HFFc6 (cell line): ENCODE measurements around the gene ACOXL. TPM values are rescaled to one million over a fixed set of nuclear protein-coding genes. Genes with fewer than 3 reads are reported as not detected.

Experiments
- DNase-seq: peaks from one replicate; pipeline ENCODE4 v3.0.0-alpha.2; 2018
- H3K27ac Mint-ChIP-seq: 2 replicates; pipeline ENCODE4 v1.8.0; 2020; ENCODE audit warnings: mild to moderate bottlenecking, mixed read lengths
- H3K27me3 Mint-ChIP-seq: 2 replicates; pipeline ENCODE4 v1.8.0; 2021; ENCODE audit warnings: mild to moderate bottlenecking, moderate library complexity, mixed read lengths; ENCODE audit not compliant: insufficient read depth
- H3K36me3 Mint-ChIP-seq: 2 replicates; pipeline ENCODE4 v1.8.0; 2021; ENCODE audit warnings: low read depth, mixed read lengths
- H3K4me1 Mint-ChIP-seq: 2 replicates; pipeline ENCODE4 v1.8.0; 2020; ENCODE audit warnings: low read depth, mixed read lengths
- H3K4me3 Mint-ChIP-seq: 2 replicates; pipeline ENCODE4 v1.8.0; 2020; ENCODE audit warnings: mild to moderate bottlenecking, moderate library complexity, mixed read lengths
- H3K9me3 Mint-ChIP-seq: 2 replicates; pipeline ENCODE4 v1.8.0; 2020; ENCODE audit warnings: mild to moderate bottlenecking, mixed read lengths
- total RNA-seq, 6 experiments: library from RNA; stranded (reverse); fragmentation: NEBNext Ultra II Directional; extraction: Animal tissue kit (Norgen Biotek cat#: 25700); gene quantifications; 2 replicates in 1 of 6; 3 replicates in 5 of 6; pipeline ENCODE4 v1.2.3, GENCODE V29; 2021
- TF ChIP-seq, protein P1 (sequence below): fragments of 200-600 bp; sonication (generic); IDR thresholded peaks from 2 replicates; pipeline ENCODE4 v1.5.0; 2021; ENCODE audit warnings: antibody characterized with exemption, mild to moderate bottlenecking

ACOXL gene
- total RNA-seq, 6 experiments from 2014 or later: not detected

DNA sequence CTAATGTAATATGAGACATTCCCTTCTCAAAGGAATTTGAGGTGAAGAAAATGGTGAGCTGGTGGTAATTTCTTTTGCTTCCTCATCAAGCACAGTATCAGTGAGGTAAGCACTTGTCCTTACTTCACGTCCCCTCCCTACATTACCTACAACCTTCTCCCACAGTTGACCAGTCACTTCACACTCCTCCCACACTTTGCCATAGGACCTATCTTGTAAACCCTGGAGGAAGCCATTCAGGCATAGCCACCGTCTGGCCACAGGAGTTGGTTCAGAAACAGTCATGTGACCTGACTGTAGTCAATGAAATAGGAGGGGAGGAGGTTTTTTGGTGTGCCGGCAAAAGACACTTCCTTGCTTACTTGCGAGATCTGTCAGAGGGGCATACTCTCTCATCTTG is 12.1 kb downstream of the ACOXL start:
- no peak for DNase-seq
- Mint-ChIP-seq H3K27me3 (peaks cover 62% of the 10 kb centered on the region), H3K4me3 (no peak overlapping the region), H3K9me3 (no peaks in the 10 kb centered on the region), H3K4me1 (peaks cover 8% of the 10 kb centered on the region; the same call in 1 of the 2 replicates), H3K27ac (no peak overlapping the region), H3K36me3 (no peaks in the 10 kb centered on the region)
- TF ChIP-seq, protein P1, sequence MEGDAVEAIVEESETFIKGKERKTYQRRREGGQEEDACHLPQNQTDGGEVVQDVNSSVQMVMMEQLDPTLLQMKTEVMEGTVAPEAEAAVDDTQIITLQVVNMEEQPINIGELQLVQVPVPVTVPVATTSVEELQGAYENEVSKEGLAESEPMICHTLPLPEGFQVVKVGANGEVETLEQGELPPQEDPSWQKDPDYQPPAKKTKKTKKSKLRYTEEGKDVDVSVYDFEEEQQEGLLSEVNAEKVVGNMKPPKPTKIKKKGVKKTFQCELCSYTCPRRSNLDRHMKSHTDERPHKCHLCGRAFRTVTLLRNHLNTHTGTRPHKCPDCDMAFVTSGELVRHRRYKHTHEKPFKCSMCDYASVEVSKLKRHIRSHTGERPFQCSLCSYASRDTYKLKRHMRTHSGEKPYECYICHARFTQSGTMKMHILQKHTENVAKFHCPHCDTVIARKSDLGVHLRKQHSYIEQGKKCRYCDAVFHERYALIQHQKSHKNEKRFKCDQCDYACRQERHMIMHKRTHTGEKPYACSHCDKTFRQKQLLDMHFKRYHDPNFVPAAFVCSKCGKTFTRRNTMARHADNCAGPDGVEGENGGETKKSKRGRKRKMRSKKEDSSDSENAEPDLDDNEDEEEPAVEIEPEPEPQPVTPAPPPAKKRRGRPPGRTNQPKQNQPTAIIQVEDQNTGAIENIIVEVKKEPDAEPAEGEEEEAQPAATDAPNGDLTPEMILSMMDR: no peak

DNA sequence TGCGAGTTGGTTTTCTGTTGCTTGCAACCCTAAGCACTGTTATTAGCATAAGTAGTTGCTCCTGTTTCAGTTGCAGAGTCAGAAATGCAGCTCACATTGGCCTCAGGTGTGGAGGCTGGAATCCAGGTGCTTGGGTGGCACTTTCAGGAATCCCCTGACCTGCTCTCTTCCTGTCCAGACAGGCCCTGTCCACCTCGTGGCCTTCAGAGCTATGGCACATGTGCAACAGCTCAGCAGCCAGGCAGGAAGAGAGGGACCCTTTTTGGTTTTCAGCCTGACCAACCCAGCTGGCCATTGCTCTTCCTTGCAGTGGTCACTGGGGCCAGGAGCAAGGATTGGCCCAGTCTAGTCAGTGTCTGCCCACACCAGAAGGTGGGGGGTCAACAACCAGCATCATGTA is 12.7 kb downstream of the ACOXL start:
- peaks cover 8% of the 10 kb centered on the region; the same call in 1 of the 2 replicates for H3K4me1 Mint-ChIP-seq
- H3K27me3 Mint-ChIP-seq: peaks cover 66% of the 10 kb centered on the region
- no peak overlapping the region for H3K4me3 Mint-ChIP-seq
- no peaks in the 10 kb centered on the region for H3K36me3 Mint-ChIP-seq
- TF ChIP-seq, protein P1: no peak
- no peak for DNase-seq
- H3K9me3 Mint-ChIP-seq: no peaks in the 10 kb centered on the region
- H3K27ac Mint-ChIP-seq: no peak overlapping the region

DNA sequence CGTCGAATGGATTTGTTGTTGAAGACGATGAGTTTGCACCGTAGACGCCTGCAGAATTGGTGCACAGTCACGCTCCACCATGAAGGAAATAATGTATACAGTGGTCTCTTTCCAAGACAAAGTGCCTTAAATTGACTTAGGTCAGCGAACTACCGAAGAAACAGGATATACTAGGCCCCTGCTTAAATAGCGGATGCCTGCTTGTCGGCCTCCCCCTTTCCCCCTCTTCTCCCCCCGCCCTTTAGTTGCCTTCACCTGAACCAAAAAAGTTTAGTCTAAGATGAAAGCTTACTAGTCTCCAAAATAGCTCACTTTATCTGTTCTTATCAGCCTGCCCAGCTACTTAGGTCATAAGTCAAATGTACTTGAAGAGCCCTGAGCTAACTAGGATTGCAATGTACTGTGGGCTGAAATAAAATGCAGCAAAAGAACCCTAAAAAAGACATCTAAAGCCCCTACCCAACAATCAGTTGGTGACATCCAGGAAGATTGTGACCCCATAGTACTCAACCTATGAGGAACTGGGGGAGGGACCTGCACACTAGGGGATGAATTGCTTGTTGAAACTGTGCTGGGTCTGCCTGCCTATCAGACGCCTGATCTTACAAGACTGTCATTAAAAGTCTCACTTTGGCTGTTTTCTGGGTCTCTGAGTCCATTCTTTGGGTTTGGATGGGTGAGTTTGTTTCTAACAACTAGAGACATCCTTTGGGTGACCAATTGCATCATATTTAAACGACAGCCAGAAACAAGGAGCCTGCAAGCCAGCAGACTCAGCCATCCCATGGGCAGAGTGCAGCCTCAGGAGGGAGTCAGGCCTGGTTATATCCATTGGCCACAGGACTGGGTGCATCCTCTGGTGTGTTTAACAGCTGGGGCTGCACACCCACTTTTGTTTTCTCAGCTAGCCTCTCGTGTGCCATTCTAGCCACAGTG is 14.5 kb downstream of the ACOXL start:
- Mint-ChIP-seq H3K4me3 (no peak overlapping the region), H3K27me3 (peaks cover 62% of the 10 kb centered on the region), H3K36me3 (no peaks in the 10 kb centered on the region), H3K9me3 (no peaks in the 10 kb centered on the region), H3K27ac (no peak overlapping the region), H3K4me1 (no peaks in the 10 kb centered on the region)
- TF ChIP-seq, protein P1: no peak
- DNase-seq: no peak

DNA sequence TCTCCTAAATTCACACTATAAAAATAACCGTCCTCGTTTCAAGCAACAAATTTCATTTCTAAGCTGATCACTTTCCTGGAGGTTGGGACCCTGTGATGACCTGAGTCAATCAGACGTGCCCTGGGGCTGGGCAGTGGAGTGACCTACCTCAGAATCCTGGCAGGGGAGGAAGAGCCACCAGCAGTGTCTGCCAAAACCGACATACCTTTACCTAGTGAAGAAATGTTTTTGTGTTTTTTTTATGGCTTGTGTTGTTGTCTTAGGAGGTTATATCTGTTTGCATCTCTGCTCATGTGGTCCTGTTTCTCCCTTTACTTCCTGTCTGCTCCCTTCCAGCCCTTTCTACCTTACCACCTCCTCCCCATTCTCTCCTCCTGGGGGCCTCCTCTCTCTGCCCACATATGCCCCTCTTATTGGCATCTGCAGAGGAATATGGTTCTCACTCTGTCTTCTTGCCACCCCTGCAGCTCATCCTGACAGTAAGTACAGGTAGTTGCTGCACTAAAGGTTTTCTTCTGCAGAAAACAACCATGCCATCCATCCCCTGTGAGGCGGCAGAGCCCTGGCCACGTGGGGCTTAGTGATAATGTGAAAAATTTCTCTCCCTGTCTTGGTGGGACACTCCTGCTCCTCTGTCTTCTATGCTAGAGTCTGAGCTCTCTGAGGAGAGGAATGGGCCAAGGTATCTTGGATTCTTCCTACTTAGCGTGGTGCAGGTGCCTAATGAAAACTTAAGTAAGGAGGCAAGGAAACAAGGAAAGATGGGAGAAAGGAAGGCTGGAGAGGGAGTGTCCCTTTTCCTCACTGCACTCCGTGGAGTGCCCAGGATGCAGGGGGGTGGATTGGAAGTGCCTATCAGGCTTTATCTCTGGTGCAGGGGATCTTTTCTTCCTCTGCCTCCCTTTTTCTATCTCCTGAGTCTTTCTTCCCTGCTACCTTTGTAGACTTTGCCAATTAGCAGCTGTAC is 15.4 kb downstream of the ACOXL start:
- no peaks in the 10 kb centered on the region for H3K4me1 Mint-ChIP-seq
- no peak for DNase-seq
- H3K4me3 Mint-ChIP-seq: no peak overlapping the region
- H3K27ac Mint-ChIP-seq: no peak overlapping the region
- TF ChIP-seq, protein P1: no peak
- peaks cover 57% of the 10 kb centered on the region for H3K27me3 Mint-ChIP-seq
- H3K36me3 Mint-ChIP-seq: no peaks in the 10 kb centered on the region
- H3K9me3 Mint-ChIP-seq: no peaks in the 10 kb centered on the region

DNA sequence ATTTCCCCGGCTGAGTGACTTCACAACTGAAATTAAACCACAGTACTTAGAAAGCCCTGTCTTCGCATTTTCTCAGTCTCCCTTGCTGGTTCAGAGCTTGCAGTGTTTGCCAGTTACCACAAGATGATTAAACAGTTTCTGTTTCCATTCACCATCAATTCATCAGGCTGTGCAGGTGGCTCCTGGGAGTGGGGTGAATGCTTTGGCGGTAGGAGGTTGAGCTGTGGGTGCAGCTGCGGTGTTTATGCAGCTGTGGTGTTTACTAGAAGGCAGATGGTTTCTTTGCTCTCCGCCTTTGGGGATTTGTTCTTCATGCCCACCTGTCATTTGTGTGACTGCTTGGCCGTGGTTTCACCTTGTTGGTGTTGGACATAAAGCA is 16.1 kb downstream of the ACOXL start:
- H3K27ac Mint-ChIP-seq: no peak overlapping the region
- no peaks in the 10 kb centered on the region for H3K36me3 Mint-ChIP-seq
- no peak overlapping the region for H3K4me3 Mint-ChIP-seq
- H3K27me3 Mint-ChIP-seq: peaks cover 60% of the 10 kb centered on the region
- TF ChIP-seq, protein P1: no peak
- DNase-seq: no peak
- no peaks in the 10 kb centered on the region for H3K9me3 Mint-ChIP-seq
- H3K4me1 Mint-ChIP-seq: no peaks in the 10 kb centered on the region
